CD4-positive, alpha-beta T cell treated with Interleukin-4 for 4 hours (primary cell): Measurements from ENCODE around the gene TXK.
A peak's percentile ranks its signal among the peaks of the same experiment; 100 is the strongest.
"Not testable (repeated sequence)": the region's sequence is repeated elsewhere in the genome, so short reads cannot be mapped to it uniquely, and the experiment has no call there.

Experiments
- DNase-seq: peaks from one replicate; pipeline ENCODE4 v3.0.0-alpha.2; 2020

TXK gene

DNA sequence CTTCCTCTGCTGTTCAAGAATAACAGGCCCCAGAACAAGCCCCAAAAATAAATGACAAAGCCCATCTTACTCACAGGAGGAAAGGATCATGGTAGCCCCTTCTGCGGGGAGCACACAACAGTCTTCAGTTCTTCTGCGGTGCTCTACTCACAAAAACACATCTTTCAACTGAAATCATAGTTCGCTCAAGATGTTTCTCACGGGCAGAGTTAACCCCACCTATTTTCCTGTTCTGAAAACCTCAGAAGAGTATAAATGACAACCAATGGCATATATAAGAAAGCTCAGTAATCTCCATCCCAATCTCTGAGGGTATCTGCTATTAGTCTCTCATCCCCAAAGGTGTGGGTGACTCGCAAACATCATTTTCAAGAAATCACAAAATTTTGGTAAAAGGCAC, at the start of gene TXK:
TXK (minus strand) TSS at position 170 of the 400 bp plus-strand sequence; CDS start at position 90, 80 bp downstream.
- DNase-seq, result peak; percentile 77

DNA sequence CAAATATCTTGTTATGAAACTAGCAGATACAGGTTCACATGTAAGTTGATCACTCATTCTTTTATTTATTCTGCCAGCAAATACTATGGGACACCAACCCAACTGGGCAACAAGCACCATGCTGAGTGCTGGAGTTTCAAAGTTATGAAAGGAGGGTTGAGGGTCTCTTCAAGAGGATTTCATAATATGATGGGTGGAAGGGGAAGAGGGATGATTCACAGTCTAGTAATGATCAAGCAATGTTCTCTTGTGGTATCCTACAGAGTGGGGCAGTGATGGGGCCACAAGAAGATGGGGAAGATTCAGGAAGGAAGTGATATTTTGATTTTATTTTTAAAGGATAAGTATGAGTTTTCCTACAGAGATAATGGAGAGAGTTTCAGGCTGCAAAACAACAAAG, 46.2 kb upstream of the TXK start:
- DNase-seq, result no peak

DNA sequence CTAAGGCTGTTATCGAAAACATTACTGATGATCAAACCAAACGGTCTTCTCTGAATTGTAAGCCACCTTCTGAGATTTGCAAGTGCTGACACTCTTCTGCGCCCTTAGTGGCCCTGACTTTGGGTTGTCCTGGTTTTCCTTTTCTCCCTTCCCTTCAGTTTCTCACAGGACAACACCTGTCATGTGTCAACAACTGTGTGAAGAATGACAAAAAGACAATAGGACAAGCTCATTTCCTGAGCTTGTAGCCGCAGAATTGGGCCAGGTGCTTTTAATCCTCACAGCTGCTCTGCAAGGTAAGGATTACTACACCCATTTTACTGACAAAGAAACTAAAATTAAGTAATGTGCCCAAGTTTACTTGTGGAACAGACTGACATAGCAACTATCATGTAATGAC, 44.9 kb upstream of the TXK start:
- no peak for DNase-seq

DNA sequence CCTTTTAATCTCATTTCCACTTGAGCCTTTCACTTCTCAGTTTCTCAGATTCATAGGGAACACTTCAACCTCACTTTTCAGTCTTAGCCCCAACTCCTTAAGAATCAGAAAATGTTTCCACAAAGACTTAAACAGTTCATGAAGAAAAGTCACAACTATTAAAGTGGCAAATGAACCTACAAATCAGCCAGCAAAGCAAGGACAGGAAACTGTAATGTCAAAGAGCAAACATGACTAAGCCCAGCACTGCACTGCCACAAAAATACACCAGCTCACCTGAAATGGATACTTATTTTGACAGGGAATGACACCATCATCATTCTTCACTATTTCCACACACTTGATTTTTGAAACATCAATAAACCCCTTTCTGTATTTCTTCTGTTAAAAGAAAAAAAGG, 41.8 kb upstream of the TXK start:
- no peak for DNase-seq

DNA sequence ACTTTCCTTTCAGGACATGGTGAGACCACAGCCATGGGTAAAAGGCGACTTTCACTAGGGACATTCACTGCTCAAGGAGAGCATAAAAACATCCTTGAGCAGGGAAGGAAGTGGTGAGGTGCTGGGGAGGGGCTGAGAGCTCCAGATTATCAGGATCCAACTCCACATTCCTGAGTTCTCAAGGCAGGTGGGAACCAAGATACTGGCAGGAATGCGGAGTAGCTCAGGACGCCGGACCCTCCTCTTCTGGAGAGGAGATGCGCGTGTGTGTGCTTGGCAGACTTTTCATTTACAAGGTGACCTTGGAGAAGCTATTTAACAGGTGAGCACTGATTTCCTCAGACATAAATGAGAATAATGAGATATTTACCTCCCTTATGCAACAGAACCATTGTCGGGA, 41.3 kb upstream of the TXK start:
- no peak for DNase-seq

DNA sequence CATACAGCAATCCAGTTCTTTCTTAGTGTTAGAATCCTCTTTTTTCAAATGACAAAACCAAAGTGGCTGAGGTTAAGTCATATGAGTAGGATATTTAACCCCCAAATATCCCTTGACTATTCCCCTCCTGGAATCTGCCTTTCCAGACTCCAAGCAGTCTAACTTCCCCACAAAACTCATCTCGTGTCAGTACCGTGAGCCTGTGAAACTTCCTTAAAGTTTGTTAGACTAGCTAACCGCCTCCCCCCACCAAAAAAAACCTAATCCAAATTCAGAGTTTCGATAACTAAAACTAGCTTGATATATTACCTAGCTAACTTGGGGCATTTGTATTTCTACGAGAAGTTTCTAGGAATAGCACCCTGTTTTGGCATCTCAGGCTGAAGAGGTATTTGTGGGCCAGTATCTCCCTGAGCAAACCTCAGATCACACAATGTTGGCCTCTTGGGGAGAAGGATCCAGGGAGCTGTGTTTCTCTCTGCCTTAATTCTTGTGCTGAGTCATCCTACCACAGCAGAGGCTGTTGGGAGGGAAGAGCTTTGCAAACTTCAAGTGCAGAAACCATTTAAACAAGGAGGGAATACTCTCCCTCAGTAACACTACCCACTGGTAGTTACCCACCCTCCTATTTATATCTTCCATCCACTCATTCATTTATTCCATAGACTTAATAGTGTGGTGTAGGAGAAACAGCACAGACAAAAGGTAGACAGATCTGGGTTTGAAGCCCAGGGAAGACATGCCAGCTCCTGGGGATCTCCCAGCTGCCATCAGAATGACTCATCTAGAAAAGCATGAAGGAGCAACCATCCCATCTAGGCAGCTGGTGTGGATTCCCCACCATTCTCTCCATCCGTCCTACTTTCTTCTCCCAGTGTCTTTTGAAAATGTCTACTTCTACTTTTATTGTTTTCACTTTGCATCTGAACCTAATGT, 39.3 kb upstream of the TXK start:
- DNase-seq, result no peak

DNA sequence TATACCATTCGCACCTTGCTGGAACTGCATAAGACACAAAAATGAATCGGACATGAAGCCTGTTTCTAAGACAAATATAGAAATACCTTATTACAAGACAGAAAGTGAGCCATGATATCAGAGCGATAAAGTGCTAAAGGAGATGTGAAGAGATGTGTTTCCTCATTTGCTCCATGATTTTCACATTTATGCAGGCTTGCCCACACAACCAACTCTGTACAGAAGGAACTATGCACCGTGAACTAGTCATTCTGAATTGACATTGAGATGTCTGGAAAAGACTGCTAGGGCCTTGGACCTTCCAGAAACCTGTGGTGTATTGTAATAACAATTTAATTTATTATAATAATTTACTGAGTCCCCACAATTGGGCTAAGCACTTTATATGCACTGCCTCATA, 38.6 kb upstream of the TXK start:
- no peak for DNase-seq

DNA sequence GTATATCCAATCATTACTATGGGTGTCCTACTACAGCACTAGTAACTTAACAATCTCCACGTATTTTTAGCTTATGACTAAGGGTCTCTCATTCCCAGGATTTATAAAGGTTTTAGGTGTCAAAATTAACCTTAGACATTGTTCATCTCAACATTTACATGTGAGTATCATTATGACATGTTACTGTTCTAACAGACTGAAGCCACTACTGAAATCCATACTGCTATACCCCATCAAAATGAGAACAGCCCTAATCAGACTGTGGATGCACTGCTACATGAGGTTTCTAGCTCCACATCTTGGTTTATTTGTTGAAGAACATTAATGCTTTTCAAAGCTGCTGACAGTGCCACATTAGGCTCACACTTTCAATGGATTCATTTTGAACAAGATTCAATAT, 35.6 kb upstream of the TXK start:
- no peak for DNase-seq

DNA sequence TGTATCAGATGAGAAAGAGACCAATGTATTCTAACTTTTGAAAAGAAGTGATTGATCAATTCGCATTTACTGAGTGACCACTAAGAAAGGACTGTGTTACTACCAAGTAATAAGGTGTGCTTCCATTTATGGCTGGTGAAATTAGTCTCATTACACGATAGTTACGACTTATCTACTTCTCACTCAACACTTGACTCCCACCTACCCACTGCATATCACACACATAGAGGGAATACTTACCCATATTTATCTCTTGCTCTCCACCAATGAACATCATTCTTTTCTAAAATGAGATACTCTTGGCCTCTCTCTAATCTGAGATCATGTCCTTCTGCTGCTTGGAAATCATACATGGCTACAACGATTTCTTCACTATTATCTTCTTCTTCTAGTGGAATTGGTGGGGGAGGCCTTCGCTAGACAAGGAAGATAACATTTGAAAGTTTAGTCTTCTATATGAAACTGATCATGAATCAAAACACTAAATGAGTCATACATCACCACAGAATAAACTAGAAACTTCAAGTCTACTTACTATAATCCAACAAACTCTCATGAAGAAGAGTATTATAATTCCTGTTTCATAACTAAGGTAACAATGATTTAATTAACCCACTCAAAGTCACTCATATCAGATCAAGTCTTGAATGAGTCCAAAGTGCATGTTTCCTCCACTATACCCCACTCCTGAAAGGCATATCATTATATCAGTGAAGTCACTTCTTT, 33.7 kb upstream of the TXK start:
- no peak for DNase-seq

DNA sequence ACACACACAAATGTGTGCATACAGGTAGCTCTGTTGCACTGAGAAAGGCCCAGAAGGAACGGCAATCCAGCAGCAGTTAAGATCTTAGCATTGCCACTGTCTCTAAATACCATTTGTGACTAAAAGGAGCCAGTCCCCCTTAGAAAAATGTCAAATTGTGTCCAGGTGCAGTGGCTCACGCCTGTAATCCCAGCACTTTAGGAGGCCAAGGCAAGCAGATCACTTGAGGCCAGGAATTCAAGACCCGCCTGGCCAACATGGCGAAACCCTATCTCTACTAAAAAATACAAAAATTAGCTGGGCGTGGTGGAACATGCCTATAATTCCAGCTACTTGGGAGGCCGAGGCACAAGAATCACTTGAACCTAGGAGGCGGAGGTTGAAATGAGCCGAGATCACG, 30.5 kb upstream of the TXK start:
- not testable (repeated sequence) for DNase-seq

DNA sequence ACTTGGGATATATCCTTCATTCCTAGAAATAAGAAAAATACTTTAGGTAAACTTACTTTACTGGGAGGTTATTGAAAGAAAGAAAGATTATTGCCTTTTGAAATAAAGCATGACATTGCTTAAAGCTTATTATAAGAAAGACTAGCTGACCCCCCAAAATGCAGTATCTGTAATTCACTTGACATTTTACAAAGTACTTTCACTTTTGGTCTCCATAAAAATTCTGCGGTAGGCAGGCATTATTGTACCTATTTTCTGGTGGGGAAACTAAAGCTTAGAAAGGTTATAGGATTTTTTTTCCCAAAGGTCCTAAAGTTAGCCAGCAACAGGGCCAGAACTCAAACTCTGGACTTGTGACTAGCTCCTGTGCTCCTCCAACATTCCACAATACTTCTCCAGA, 29.7 kb upstream of the TXK start:
- DNase-seq, result no peak

DNA sequence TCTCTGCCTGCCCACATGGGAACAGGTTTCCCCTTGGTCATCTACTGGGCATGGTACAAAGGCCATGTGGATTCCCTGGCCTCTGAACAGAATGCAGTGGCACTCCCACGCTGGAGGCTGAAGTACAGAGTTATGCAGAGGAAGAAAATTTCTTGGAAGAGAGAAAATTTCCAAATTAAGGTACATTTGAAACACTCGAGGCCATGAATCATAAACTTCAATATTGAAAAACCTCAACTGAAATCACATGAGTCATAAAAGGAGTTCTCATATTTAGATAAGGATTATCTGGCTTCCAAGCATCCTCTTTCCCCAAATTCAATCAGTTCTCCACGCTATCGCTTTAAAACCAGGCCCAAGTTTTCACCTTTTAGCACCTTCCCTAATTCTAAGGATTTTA, 28.1 kb upstream of the TXK start:
- DNase-seq, result no peak

DNA sequence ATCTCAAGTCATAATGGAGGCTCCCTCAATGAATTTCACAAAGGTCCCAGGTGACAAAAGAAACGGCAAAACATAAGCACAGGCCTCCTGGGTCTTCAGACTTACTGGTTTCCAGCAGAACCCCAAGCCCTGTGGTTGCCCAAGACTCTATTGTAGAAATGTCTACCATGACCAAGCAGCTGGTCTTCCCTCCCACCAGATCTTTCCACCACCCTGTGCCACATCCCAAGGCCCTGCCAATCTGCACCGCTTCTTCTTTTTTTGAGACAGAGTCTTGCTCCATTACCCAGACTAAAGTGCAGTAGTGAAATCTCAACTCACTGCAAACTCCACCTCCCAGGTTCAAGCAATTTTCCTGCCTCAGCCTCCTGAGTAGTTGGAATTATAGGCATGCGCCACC, 23.2 kb upstream of the TXK start:
- no peak for DNase-seq

DNA sequence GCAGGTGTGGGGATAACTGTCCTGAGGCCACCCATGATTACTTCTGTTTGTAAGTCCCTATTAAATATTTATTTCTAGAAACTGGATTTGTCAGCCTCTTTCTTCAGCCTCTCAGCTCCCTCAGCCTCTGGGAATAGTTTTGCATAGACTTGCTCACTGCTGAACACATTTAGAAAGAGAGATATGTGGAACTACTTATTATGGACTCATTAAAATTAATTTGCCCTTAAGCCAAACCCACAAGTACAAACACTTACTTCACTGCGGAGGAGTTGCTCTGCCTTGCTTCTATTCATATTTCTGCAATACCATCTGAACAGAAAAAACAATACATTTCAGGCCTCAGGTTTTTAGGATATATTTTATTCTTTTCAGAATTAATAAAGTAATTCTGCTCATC, 22.4 kb upstream of the TXK start:
- no peak for DNase-seq

DNA sequence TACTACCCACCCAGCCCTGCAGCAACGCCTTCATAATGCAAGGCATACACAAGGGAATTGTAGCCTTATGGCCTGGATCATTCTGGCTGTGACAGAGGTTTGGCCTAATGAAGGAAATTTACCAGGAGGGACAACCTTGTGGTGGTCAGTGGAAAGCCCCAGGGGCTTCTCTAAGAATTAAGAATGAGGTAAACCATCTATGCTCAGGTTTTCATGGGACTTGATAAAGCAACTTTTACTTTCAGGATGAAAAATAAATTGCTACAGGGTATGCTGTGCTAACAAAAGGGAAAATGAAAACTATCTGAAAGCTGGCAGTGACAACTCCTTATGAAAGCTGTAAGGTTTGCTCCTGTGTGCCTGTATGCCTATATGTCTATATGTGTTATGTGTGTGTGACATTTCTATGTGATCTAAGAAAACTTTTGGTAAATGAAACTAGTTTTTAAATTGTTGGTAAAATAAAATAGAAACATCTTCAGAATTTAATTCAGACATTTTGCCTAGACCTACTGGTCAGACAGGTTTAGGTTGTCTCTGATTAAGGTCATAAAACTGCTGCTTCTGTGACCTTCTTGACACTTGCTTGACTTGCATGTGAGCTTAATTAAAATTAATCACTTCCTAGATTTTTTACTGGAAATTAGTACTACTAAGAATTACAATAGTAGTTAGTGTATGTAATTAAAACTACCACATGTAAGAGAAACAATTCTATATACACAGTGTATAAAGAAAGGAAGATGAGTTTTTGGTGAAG, 19.9 kb upstream of the TXK start:
- DNase-seq, result no peak

DNA sequence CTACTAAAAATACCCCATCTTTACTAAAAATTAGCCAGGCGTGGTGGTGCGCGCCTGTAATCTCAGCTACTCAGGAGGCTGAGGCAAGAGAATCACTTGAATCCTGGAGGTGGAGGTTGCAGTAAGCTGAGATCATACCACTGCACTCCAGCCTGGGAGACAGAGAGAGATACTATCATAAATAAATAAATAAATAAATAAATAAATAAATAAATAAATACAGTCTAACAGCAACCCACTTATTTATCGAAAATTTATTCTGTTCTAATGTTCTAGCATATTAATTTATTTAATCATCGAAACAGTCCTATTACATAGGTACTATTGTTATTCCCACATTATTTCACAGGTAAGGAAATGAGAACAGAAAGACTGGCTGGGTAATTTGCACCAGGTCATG, 18.2 kb upstream of the TXK start:
- DNase-seq, result no peak

DNA sequence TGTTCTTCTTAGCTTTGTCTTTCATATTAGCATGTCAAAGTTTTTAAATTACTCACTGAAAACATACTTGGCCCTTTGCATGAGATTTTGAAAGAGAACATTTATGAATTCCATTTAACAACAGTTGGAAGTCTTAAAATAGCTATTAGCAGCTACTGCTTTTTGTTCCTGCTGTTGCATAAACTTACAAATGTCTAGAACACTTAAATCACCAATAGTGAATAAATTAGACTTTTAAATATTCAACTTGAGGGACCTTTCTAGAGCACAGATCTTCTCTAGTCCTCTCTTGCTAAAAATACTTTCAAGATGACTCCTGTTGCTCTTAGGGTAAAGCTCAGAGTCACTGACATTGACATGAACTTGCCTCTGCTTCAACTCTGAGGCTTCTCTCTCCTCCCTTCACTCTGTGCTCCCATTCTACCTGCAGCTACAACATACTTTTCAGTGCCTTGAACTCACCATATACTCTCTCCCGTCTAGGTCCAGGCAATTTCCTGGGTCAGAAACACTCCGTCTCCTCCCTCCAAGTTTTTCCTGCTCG, 15.8 kb upstream of the TXK start:
- DNase-seq, result no peak

DNA sequence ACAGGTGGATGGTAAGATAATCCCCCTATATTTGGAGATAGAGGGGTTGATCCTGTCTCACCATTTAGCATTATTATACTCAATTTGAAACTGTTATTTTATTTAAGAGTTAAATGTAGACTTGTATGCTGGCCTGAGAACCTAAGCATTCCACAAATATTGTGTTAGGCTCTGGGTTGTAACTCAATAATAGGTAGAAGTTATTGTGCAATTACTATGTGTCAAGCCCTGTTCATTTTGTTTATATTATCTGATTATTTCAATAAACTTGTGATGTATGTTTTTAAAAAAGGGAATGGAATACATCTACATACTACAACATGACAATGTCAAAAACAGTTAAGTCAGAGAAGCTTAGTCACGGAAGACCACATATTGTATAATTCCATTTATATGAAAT, 13.6 kb upstream of the TXK start:
- DNase-seq, result no peak

DNA sequence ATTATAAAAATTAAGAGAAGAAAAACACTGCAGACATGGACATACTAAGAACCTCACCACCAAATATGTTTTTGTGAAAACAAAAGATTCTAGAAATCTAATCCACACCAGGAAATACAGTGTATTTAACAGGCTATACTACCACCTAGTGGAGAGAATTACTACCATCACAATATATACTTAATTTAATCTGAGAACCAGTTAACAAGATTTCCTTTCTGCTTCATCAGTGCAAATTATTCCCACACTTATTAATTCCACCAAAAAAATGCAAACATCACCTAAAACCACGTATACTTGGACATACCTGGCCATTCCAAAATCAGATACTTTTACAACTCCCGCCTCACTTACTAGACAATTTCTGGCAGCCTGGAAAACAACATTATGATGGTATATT, 7.0 kb upstream of the TXK start:
- DNase-seq, result peak; percentile 63

DNA sequence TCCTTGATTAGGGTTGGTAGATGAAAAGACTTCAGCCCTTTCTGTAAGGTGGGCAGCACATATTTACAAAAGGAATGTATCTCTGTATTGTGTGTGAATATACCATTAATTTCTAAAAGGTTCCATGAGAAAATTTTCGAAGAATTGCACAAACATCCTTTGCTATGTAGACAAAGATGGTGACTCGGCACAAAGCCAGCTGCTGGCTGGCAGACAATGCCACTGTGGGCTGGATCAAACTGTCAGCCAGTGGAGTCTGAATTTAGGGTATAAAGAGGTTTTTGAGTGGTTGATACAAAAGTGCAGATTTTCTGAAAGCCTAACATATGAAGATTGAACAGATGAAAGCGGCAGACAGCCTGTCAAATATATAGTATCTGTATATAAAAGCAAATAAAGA, 5.6 kb upstream of the TXK start:
- DNase-seq, result peak; percentile 37

DNA sequence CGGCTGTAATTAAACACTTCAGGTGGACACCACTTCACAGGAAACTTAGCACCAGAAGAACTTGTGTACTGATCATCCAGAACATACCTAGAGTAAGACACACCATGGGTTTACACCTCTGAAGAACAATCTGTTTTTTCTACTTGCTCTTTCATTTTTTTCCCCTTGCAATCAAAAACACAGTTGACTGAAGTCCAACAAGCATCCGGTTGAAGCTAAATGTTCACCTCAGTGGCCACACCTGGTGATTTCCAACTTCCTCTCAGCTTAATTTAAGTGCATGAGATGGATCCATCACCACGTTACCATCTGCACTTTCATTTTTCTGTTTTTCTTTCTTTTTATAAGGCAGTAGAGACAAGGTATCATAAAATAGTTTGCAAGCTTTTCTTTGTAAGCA, 4.9 kb upstream of the TXK start:
- peak; percentile 70 for DNase-seq

DNA sequence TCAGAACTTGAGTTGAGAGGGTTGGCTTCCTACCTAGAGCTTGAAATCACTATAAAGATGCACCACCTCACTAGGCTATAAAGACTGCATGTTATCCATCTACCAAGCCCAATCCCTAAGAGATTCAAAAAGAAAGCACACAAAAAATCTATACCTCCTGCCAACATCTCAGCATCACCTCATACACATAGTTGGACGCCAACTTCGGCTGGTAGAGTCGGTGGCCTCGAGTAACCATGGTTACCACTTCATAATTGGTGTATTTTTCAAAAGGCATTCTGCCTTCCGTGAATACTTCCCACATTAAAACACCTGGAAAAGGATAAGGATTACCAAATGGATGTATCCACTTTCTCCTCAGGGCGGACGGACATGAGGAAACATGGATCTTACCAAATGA, 4.5 kb upstream of the TXK start:
- no peak for DNase-seq

DNA sequence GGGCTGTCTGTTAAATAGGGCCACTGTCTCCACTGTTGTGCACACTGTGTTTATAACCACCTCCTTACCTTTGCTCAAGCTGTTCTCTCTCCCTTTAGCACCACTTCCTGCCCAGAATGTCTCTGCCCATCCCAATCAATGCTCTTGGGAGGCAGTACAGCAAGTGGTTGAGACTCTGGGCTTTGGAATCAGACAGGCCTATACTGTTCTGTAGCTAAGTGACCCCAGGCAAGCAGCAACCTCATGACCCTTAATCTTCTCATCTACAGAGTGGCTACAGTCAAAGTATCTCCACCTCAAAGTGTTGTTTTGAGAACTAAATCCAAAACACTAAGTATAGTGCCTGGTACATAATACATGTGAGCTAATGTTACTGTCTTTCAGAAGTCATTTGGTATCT, 3.8 kb upstream of the TXK start:
- DNase-seq, result peak; percentile 20
